Measurements from ENCODE around the gene PRKAG1. TPM values are rescaled to one million over a fixed set of nuclear protein-coding genes. Genes with fewer than 3 reads are reported as not detected.

The PRKAG1 gene
- total RNA-seq, 2 donors from 2014 or later: 53.9 to 55.4 TPM

- DNase-seq (ENCODE audit: low spot score): no peak
- H3K9me3 ChIP-seq: no peaks in the 10 kb centered on the region
- no peaks in the 10 kb centered on the region for H3K27me3 ChIP-seq (replicated peaks; ENCODE audit: insufficient read depth)
- WGBS: 91% methylated on average over 3 of the region's 3 CpGs
- intact Hi-C loops (cut with DNase I): no loop called here
- H3K36me3 ChIP-seq: no peaks in the 10 kb centered on the region
- peaks cover 4% of the 10 kb centered on the region for H3K4me1 ChIP-seq (replicated peaks)
- H3K27ac ChIP-seq: no peak overlapping the region
- TF ChIP-seq POLR2AphosphoS5 (IDR thresholded peaks at IDR 0.05) (no peak), CTCF (IDR thresholded peaks at IDR 0.05) (no peak), POLR2A (IDR thresholded peaks at IDR 0.05) (no peak)
- no peak overlapping the region for H3K4me3 ChIP-seq
Measured at GRCh38 chr12:48954061-48954460, 64.5 kb downstream of the PRKAG1 start.

- H3K36me3 ChIP-seq: no peaks in the 10 kb centered on the region
- TF ChIP-seq POLR2A (IDR thresholded peaks at IDR 0.05) (no peak), POLR2AphosphoS5 (IDR thresholded peaks at IDR 0.05) (no peak), CTCF (IDR thresholded peaks at IDR 0.05) (no peak)
- H3K27ac ChIP-seq: no peak overlapping the region
- WGBS: 90% methylated on average over 4 of the region's 4 CpGs
- intact Hi-C loops (cut with DNase I): no loop called here
- no peak overlapping the region for H3K4me3 ChIP-seq
- DNase-seq (ENCODE audit: low spot score): no peak
- peaks cover 4% of the 10 kb centered on the region for H3K4me1 ChIP-seq (replicated peaks)
- no peaks in the 10 kb centered on the region for H3K27me3 ChIP-seq (replicated peaks; ENCODE audit: insufficient read depth)
- H3K9me3 ChIP-seq: no peaks in the 10 kb centered on the region
Measured at GRCh38 chr12:48952691-48953090, 65.9 kb downstream of the PRKAG1 start.

Small RNA genes lying within 50 kb of the gene (small RNA-seq; reads per million reads assigned to genes)
- 0 reads per million in 2 donors for gene RNU6-940P

Other genes starting within 250 kb of the PRKAG1 start
- gene ADCY6, start 229.7 kb downstream of the PRKAG1 start, total RNA-seq: 10 to 100 TPM; 35.3 to 73.5 TPM
- gene CACNB3, start 200.3 kb downstream of the PRKAG1 start, total RNA-seq: 10 to 100 TPM in 1 of 2 donors, 1 to 10 TPM in 1; 4.6 to 21.8 TPM
- 10 to 100 TPM; 71.0 to 87.2 TPM for gene DDX23, start 166.6 kb downstream of the PRKAG1 start, total RNA-seq
- 1 to 10 TPM in 1 of 2 donors, under 1 TPM in 1; 0.41 to 1.6 TPM for gene RND1, start 152.9 kb downstream of the PRKAG1 start, total RNA-seq
- 10 to 100 TPM; 12.1 to 33.1 TPM for gene FKBP11, start 93.3 kb downstream of the PRKAG1 start, total RNA-seq
- 10 to 100 TPM; 87.6 to 92.4 TPM for gene ARF3, start 61.3 kb downstream of the PRKAG1 start, total RNA-seq
- gene WNT10B, start 47.0 kb downstream of the PRKAG1 start, total RNA-seq: 1 to 10 TPM in 1 of 2 donors, not detected in 1; 1.1 TPM
- not detected for gene WNT1, start 40.5 kb downstream of the PRKAG1 start, total RNA-seq
- gene DDN, start 19.4 kb downstream of the PRKAG1 start, total RNA-seq: 1 to 10 TPM in 1 of 2 donors, not detected in 1; 1.0 TPM
- gene KMT2D, start 42.0 kb upstream of the PRKAG1 start, total RNA-seq: 10 to 100 TPM; 82.7 to 99.7 TPM
- gene RHEBL1, start 51.2 kb upstream of the PRKAG1 start, total RNA-seq: 1 to 10 TPM; 1.1 to 2.3 TPM
- gene DHH, start 76.0 kb upstream of the PRKAG1 start, total RNA-seq: 100 to 1,000 TPM in 1 of 2 donors, under 1 TPM in 1; 0.18 to 114 TPM
- 100 to 1,000 TPM in 1 of 2 donors, 10 to 100 TPM in 1; 25.2 to 143 TPM for gene LMBR1L, start 92.1 kb upstream of the PRKAG1 start, total RNA-seq
- gene TUBA1B, start 112.6 kb upstream of the PRKAG1 start, total RNA-seq: 100 to 1,000 TPM; 292 to 922 TPM
- 100 to 1,000 TPM in 1 of 2 donors, 10 to 100 TPM in 1; 81.6 to 253 TPM for gene TUBA1A, start 170.3 kb upstream of the PRKAG1 start, total RNA-seq
- gene TUBA1C, start 246.3 kb upstream of the PRKAG1 start, total RNA-seq: 10 to 100 TPM; 81.9 to 85.6 TPM